Loucy (cell line): Measurements from ENCODE around the gene FAM90A1.
"Not testable (repeated sequence)": the region's sequence is repeated elsewhere in the genome, so short reads cannot be mapped to it uniquely, and the experiment has no call there.

Experiments
- EZH2phosphoT487 ChIP-seq: fragments of 200-600 bp; IDR thresholded peaks from 2 replicates; pipeline ENCODE4 v1.6.1; 2018; ENCODE audit warnings: antibody characterized with exemption, mild to moderate bottlenecking, moderate library complexity, borderline replicate concordance
- TF ChIP-seq, protein P1 (sequence below): fragments of 200-600 bp; sonication (generic); conservative IDR thresholded peaks from 2 replicates; pipeline ENCODE4 v1.5.1; 2014; ENCODE audit warnings: mild to moderate bottlenecking, antibody characterized with exemption, low read length

GRCh38 chr12:8197685-8198308 is 29.6 kb downstream of the FAM90A1 start:
- TF ChIP-seq, protein P1, sequence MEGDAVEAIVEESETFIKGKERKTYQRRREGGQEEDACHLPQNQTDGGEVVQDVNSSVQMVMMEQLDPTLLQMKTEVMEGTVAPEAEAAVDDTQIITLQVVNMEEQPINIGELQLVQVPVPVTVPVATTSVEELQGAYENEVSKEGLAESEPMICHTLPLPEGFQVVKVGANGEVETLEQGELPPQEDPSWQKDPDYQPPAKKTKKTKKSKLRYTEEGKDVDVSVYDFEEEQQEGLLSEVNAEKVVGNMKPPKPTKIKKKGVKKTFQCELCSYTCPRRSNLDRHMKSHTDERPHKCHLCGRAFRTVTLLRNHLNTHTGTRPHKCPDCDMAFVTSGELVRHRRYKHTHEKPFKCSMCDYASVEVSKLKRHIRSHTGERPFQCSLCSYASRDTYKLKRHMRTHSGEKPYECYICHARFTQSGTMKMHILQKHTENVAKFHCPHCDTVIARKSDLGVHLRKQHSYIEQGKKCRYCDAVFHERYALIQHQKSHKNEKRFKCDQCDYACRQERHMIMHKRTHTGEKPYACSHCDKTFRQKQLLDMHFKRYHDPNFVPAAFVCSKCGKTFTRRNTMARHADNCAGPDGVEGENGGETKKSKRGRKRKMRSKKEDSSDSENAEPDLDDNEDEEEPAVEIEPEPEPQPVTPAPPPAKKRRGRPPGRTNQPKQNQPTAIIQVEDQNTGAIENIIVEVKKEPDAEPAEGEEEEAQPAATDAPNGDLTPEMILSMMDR: peak; percentile 19; the same call in 1 of the 2 replicates
- not testable (repeated sequence) for TF ChIP-seq EZH2phosphoT487
